GM10847 (cell line): ENCODE data around the gene ZNRF3.

Source experiments
- POLR2A ChIP-seq: IDR thresholded peaks from 2 replicates; pipeline ENCODE4 v1.6.1; 2011; ENCODE audit not compliant: insufficient read length; ENCODE audit errors: extremely low read depth

ZNRF3 gene

GRCh38 chr22:29060251-29060869, 177.0 kb downstream of the ZNRF3 start:
- TF ChIP-seq POLR2A, result no peak

- no peak for TF ChIP-seq POLR2A
Measured at GRCh38 chr22:29060931-29061330, 177.6 kb downstream of the ZNRF3 start.

GRCh38 chr22:29061773-29062172, 178.4 kb downstream of the ZNRF3 start, which contains the start of gene C22orf31:
Gene C22orf31 (minus strand): TSS chr22:29061831. CDS start chr22:29061792, 39 bp downstream.
- no peak for TF ChIP-seq POLR2A

GRCh38 chr22:29062286-29062821, 179.0 kb downstream of the ZNRF3 start:
- no peak for TF ChIP-seq POLR2A

- no peak for TF ChIP-seq POLR2A
Measured at GRCh38 chr22:29065468-29066190, 182.3 kb downstream of the ZNRF3 start.

- TF ChIP-seq POLR2A, result no peak
Measured at GRCh38 chr22:29069463-29069862, 186.1 kb downstream of the ZNRF3 start.

GRCh38 chr22:29070490-29070889, 187.1 kb downstream of the ZNRF3 start:
- TF ChIP-seq POLR2A, result no peak

GRCh38 chr22:29071261-29072045, 188.1 kb downstream of the ZNRF3 start:
- TF ChIP-seq POLR2A, result no peak

- no peak for TF ChIP-seq POLR2A
Measured at GRCh38 chr22:29072193-29072978, 189.0 kb downstream of the ZNRF3 start.

- no peak for TF ChIP-seq POLR2A
Measured at GRCh38 chr22:29072979-29073617, 189.7 kb downstream of the ZNRF3 start, which contains the start of gene KREMEN1. Gene KREMEN1 (plus strand): TSS chr22:29073035. CDS start chr22:29073131, 96 bp downstream.

GRCh38 chr22:29073618-29074275, 190.4 kb downstream of the ZNRF3 start:
- TF ChIP-seq POLR2A, result no peak

GRCh38 chr22:29074276-29074772, 191.0 kb downstream of the ZNRF3 start:
- TF ChIP-seq POLR2A, result no peak

GRCh38 chr22:29078036-29078868, 194.9 kb downstream of the ZNRF3 start:
- TF ChIP-seq POLR2A, result no peak

GRCh38 chr22:29078869-29079207, 195.5 kb downstream of the ZNRF3 start:
- no peak for TF ChIP-seq POLR2A
